GM21528 (cell line): Measurements from ENCODE around the gene CEP350.

Experiments used
- ATAC-seq: cut with Tn5 transposase; IDR thresholded peaks from one replicate; pipeline ENCODE4 v1.9.1; 2021; ENCODE audit warnings: mild to moderate bottlenecking, moderate library complexity; ENCODE audit not compliant: unreplicated experiment, low FRiP score

Gene CEP350

GRCh38 chr1:180151508-180151907, 196.9 kb downstream of the CEP350 start:
- ATAC-seq, result no peak

GRCh38 chr1:180152588-180152987, 198.0 kb downstream of the CEP350 start:
- ATAC-seq, result no peak

- no peak for ATAC-seq
Measured at GRCh38 chr1:180153032-180153431, 198.4 kb downstream of the CEP350 start.

GRCh38 chr1:180154003-180154324, 199.4 kb downstream of the CEP350 start:
- no peak for ATAC-seq

- peak; percentile 90 for ATAC-seq
Measured at GRCh38 chr1:180154325-180155181, 199.9 kb downstream of the CEP350 start, which contains the start of gene QSOX1. Gene QSOX1, plus strand, starts transcription at chr1:180154869. Its CDS starts 39 bp downstream, at chr1:180154908.

- ATAC-seq, result no peak
Measured at GRCh38 chr1:180155182-180155682, 200.6 kb downstream of the CEP350 start.

GRCh38 chr1:180156201-180156600, 201.6 kb downstream of the CEP350 start:
- no peak for ATAC-seq

GRCh38 chr1:180156631-180157091, 202.1 kb downstream of the CEP350 start:
- no peak for ATAC-seq

GRCh38 chr1:180157108-180157507, 202.5 kb downstream of the CEP350 start:
- no peak for ATAC-seq

GRCh38 chr1:180157576-180158057, 203.0 kb downstream of the CEP350 start:
- no peak for ATAC-seq

GRCh38 chr1:180158149-180159147, 203.8 kb downstream of the CEP350 start:
- ATAC-seq, result no peak

- no peak for ATAC-seq
Measured at GRCh38 chr1:180160357-180160756, 205.7 kb downstream of the CEP350 start.

- ATAC-seq, result no peak
Measured at GRCh38 chr1:180163041-180163440, 208.4 kb downstream of the CEP350 start.
